ENCODE data around the gene TEX12. TPM values are rescaled to one million over a fixed set of nuclear protein-coding genes. Genes with fewer than 3 reads are reported as not detected.
A peak's percentile ranks its signal among the peaks of the same experiment; 100 is the strongest.

Gene TEX12
- total RNA-seq, 1 donor from 2014 or later: not detected

- Histone ChIP-seq H3K4me3 (ENCODE audit: low read depth, low read length) (peak overlapping the region; percentile 11), H3K36me3 (ENCODE audit: control insufficient read depth, insufficient read depth, low read length) (no peaks in the 10 kb centered on the region), H3K27me3 (ENCODE audit: control insufficient read depth, insufficient read depth, low read length) (no peaks in the 10 kb centered on the region)
- TF ChIP-seq CTCF (IDR thresholded peaks at IDR 0.05; ENCODE audit: insufficient read depth, low read length, poor library complexity, severe bottlenecking): no peak
- DNase-seq (ENCODE audit: low read depth): no peak
Observed at GRCh38 chr11:112162761-112163546, 4.2 kb upstream of the TEX12 start.

GRCh38 chr11:112163875-112164685 is 3.1 kb upstream of the TEX12 start, which contains the start of gene IL18:
IL18 (minus strand) TSS chr11:112164094; CDS start chr11:112155053, 9,041 bp downstream.
- Histone ChIP-seq H3K27me3 (ENCODE audit: control insufficient read depth, insufficient read depth, low read length) (no peaks in the 10 kb centered on the region), H3K4me3 (ENCODE audit: low read depth, low read length) (peak within 1 kb of the TSS; percentile 11), H3K36me3 (ENCODE audit: control insufficient read depth, insufficient read depth, low read length) (no peaks in the 10 kb centered on the region)
- DNase-seq (ENCODE audit: low read depth): no peak
- no peak for TF ChIP-seq CTCF (IDR thresholded peaks at IDR 0.05; ENCODE audit: insufficient read depth, low read length, poor library complexity, severe bottlenecking)

GRCh38 chr11:112165049-112165448 is 2.1 kb upstream of the TEX12 start:
- Histone ChIP-seq H3K36me3 (ENCODE audit: control insufficient read depth, insufficient read depth, low read length) (no peaks in the 10 kb centered on the region), H3K27me3 (ENCODE audit: control insufficient read depth, insufficient read depth, low read length) (no peaks in the 10 kb centered on the region), H3K4me3 (ENCODE audit: low read depth, low read length) (no peak overlapping the region)
- no peak for TF ChIP-seq CTCF (IDR thresholded peaks at IDR 0.05; ENCODE audit: insufficient read depth, low read length, poor library complexity, severe bottlenecking)
- no peak for DNase-seq (ENCODE audit: low read depth)

- DNase-seq (ENCODE audit: low read depth): no peak
Observed at GRCh38 chr11:112166562-112166961, 610 bp upstream of the TEX12 start.

GRCh38 chr11:112172362-112172994 is 5.3 kb downstream of the TEX12 start:
- Histone ChIP-seq H3K36me3 (ENCODE audit: control insufficient read depth, insufficient read depth, low read length) (no peaks in the 10 kb centered on the region), H3K4me3 (ENCODE audit: low read depth, low read length) (no peak overlapping the region), H3K27me3 (ENCODE audit: control insufficient read depth, insufficient read depth, low read length) (no peaks in the 10 kb centered on the region)
- TF ChIP-seq CTCF (IDR thresholded peaks at IDR 0.05; ENCODE audit: insufficient read depth, low read length, poor library complexity, severe bottlenecking): no peak
- no peak for DNase-seq (ENCODE audit: low read depth)

More at GRCh38 chr11:112166562-112166961, 610 bp upstream of the TEX12 start:
- no peak for TF ChIP-seq CTCF (IDR thresholded peaks at IDR 0.05; ENCODE audit: insufficient read depth, low read length, poor library complexity, severe bottlenecking)
- Histone ChIP-seq H3K4me3 (ENCODE audit: low read depth, low read length) (no peak overlapping the region), H3K36me3 (ENCODE audit: control insufficient read depth, insufficient read depth, low read length) (no peaks in the 10 kb centered on the region), H3K27me3 (ENCODE audit: control insufficient read depth, insufficient read depth, low read length) (no peaks in the 10 kb centered on the region)
